Endothelial cell (in vitro differentiated cells): ENCODE measurements around the gene ABCA9. TPM values are rescaled to one million over a fixed set of nuclear protein-coding genes. Genes with fewer than 3 reads are reported as not detected.

Source experiments
- DNase-seq: peaks from one replicate; pipeline ENCODE4 v3.0.0; 2021; ENCODE audit warnings: low spot score
- H3K27ac Mint-ChIP-seq: one replicate; pipeline ENCODE4 v1.8.0; 2021; ENCODE audit warnings: mixed read lengths, inconsistent platforms; ENCODE audit not compliant: unreplicated experiment
- H3K27me3 Mint-ChIP-seq: one replicate; pipeline ENCODE4 v1.8.0; 2021; ENCODE audit warnings: mild to moderate bottlenecking, moderate library complexity, mixed read lengths, inconsistent platforms; ENCODE audit not compliant: unreplicated experiment
- H3K36me3 Mint-ChIP-seq: one replicate; pipeline ENCODE4 v1.8.0; 2021; ENCODE audit warnings: mild to moderate bottlenecking, low read depth, mixed read lengths, inconsistent platforms; ENCODE audit not compliant: unreplicated experiment
- H3K4me1 Mint-ChIP-seq: one replicate; pipeline ENCODE4 v1.8.0; 2021; ENCODE audit warnings: mild to moderate bottlenecking, mixed read lengths, inconsistent platforms; ENCODE audit not compliant: unreplicated experiment
- H3K4me3 Mint-ChIP-seq: one replicate; pipeline ENCODE4 v1.8.0; 2021; ENCODE audit warnings: mild to moderate bottlenecking, mixed read lengths, inconsistent platforms; ENCODE audit not compliant: unreplicated experiment
- H3K9me3 Mint-ChIP-seq: one replicate; pipeline ENCODE4 v1.8.0; 2021; ENCODE audit warnings: mixed read lengths, inconsistent platforms; ENCODE audit not compliant: unreplicated experiment
- total RNA-seq: library from RNA; stranded (reverse); fragmentation: NEBNext Ultra II Directional; extraction: Animal tissue kit (Norgen Biotek cat#: 25700); gene quantifications from one replicate; pipeline ENCODE4 v1.2.1, GENCODE V29; 2021; ENCODE audit not compliant: unreplicated experiment
- TF ChIP-seq, protein P1 (sequence below): fragments of 200-600 bp; sonication (generic); IDR thresholded peaks from one replicate; pipeline ENCODE4 v1.5.0; 2021; ENCODE audit warnings: antibody characterized with exemption; ENCODE audit not compliant: unreplicated experiment

Gene ABCA9
- total RNA-seq, 1 donor from 2014 or later, result 0.23 TPM

GRCh38 chr17:69058165-69058564 is 2.6 kb downstream of the ABCA9 start:
- no peaks in the 10 kb centered on the region for H3K9me3 Mint-ChIP-seq
- H3K27me3 Mint-ChIP-seq, result no peaks in the 10 kb centered on the region
- peaks cover 4% of the 10 kb centered on the region for H3K4me1 Mint-ChIP-seq
- no peak for DNase-seq
- H3K4me3 Mint-ChIP-seq, result no peak overlapping the region
- H3K27ac Mint-ChIP-seq, result no peak overlapping the region
- TF ChIP-seq, protein P1, sequence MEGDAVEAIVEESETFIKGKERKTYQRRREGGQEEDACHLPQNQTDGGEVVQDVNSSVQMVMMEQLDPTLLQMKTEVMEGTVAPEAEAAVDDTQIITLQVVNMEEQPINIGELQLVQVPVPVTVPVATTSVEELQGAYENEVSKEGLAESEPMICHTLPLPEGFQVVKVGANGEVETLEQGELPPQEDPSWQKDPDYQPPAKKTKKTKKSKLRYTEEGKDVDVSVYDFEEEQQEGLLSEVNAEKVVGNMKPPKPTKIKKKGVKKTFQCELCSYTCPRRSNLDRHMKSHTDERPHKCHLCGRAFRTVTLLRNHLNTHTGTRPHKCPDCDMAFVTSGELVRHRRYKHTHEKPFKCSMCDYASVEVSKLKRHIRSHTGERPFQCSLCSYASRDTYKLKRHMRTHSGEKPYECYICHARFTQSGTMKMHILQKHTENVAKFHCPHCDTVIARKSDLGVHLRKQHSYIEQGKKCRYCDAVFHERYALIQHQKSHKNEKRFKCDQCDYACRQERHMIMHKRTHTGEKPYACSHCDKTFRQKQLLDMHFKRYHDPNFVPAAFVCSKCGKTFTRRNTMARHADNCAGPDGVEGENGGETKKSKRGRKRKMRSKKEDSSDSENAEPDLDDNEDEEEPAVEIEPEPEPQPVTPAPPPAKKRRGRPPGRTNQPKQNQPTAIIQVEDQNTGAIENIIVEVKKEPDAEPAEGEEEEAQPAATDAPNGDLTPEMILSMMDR, result no peak
- H3K36me3 Mint-ChIP-seq, result peaks cover 4% of the 10 kb centered on the region

- Mint-ChIP-seq H3K36me3 (peaks cover 4% of the 10 kb centered on the region), H3K4me1 (peaks cover 4% of the 10 kb centered on the region), H3K27ac (no peak overlapping the region), H3K27me3 (no peaks in the 10 kb centered on the region), H3K9me3 (no peaks in the 10 kb centered on the region), H3K4me3 (no peak overlapping the region)
- no peak for DNase-seq
- TF ChIP-seq, protein P1, result no peak
Observed at GRCh38 chr17:69057280-69057679, 3.4 kb downstream of the ABCA9 start.

DNA sequence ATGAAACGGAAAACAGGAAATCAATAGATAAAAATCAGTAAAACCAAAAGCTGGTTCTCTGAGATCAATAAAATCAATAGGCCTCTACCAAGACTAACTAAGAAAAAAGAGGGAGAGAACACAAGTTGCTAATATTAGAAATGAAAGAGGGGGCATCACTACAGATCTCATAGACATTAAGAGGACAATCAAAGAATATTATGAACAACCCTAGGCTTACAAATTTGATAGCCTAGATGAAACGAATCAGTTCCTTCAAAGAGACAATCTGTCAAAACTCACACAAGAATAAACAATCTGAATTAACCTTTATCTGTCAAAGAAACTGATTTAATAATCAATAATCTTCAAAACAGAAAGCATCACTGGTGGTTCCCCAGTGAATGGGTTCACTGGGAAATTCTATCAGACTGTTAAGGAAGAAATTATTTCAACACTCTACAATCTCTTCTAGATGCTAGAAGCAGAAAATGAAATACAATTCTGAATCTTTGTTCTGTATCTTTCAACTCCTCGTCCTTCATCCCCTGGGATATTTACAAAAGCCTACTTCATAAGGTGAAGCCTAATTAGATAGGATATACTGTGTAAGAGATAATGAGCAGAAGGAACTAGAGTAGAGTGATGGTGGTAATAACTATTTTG is 4.4 kb downstream of the ABCA9 start:
- no peak overlapping the region for H3K27ac Mint-ChIP-seq
- TF ChIP-seq, protein P1, result no peak
- peaks cover 4% of the 10 kb centered on the region for H3K36me3 Mint-ChIP-seq
- H3K4me3 Mint-ChIP-seq, result no peak overlapping the region
- peaks cover 7% of the 10 kb centered on the region for H3K4me1 Mint-ChIP-seq
- H3K9me3 Mint-ChIP-seq, result no peaks in the 10 kb centered on the region
- H3K27me3 Mint-ChIP-seq, result no peaks in the 10 kb centered on the region
- no peak for DNase-seq

DNA sequence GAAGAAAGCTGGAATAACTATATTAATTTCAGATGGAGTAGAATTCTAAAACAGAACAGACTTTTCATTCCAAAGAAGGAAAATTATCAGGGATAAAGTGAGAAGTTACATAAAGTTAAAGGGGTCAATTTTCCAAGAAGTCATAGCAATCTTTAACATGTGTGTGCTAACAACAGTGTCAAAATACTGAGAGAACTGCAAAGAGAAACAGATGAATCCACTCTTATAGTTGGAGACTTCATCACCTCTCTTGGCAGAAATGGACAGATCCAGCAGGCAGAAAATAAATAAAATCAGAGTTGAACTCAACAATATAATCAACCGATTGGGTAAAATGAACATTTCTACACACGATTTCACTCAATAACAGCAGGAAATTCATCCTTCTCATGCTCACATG is 5.4 kb downstream of the ABCA9 start:
- H3K27ac Mint-ChIP-seq, result no peak overlapping the region
- H3K4me1 Mint-ChIP-seq, result peaks cover 3% of the 10 kb centered on the region
- DNase-seq, result no peak
- TF ChIP-seq, protein P1, result no peak
- H3K4me3 Mint-ChIP-seq, result no peak overlapping the region
- H3K9me3 Mint-ChIP-seq, result no peaks in the 10 kb centered on the region
- no peaks in the 10 kb centered on the region for H3K27me3 Mint-ChIP-seq
- H3K36me3 Mint-ChIP-seq, result peaks cover 4% of the 10 kb centered on the region

DNA sequence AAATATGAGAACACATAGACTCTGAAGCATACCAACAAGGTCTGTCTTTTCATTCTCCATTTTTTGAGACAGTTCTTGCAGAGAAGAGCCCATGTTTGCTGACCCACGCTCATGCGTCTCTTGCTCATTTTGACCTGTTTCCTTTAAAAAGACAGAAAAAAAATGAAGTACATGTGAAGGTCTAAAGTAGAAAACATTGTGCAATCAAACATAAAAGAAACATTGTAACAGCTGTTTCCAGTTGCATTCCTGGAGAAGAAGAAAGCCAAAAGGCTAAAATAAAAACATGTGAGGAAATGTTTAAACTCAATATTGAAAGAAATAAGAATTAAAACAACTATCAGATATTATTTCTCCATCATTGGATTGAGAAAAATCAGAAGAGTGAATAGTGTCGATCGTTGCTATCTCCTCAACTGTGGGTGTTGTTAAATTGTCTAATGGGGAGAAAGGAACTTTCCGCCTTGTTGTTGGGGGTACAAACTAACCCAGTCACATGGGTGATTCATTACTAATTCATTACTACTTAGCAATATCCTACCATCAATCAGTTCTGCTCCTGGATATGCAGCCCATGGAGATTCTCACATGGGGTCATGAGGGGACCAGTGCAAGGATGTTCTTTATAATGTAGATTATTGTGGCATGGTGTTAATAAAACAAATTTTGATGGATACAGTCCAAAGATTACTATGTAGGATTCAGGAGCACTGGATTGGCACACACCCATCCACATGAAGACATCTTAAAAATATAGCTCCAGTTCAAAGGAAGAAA is 9.5 kb downstream of the ABCA9 start:
- DNase-seq, result no peak
- H3K27ac Mint-ChIP-seq, result no peak overlapping the region
- peaks cover 3% of the 10 kb centered on the region for H3K36me3 Mint-ChIP-seq
- no peaks in the 10 kb centered on the region for H3K9me3 Mint-ChIP-seq
- H3K27me3 Mint-ChIP-seq, result peaks cover 3% of the 10 kb centered on the region
- TF ChIP-seq, protein P1, result no peak
- H3K4me1 Mint-ChIP-seq, result peaks cover 27% of the 10 kb centered on the region
- no peak overlapping the region for H3K4me3 Mint-ChIP-seq
